Muscle layer of duodenum (tissue), 2 donors: ENCODE results near the gene RNH1.

Source experiments
- H3K27ac ChIP-seq: one replicate; pipeline ENCODE4 v1.7.0; 2013; ENCODE audit warnings: mild to moderate bottlenecking, low read length
- H3K27me3 ChIP-seq: one replicate; pipeline ENCODE4 v1.7.0; 2013; ENCODE audit warnings: low read depth, mild to moderate bottlenecking, control low read depth, low read length
- H3K36me3 ChIP-seq, 2 donors: one replicate each; pipeline ENCODE4 v1.7.0; 2013; ENCODE audit warnings: low read length in 2 of 2, control low read depth in 1 of 2, mild to moderate bottlenecking in 1 of 2; ENCODE audit not compliant: insufficient read depth in 2 of 2, control insufficient read depth in 1 of 2
- H3K4me1 ChIP-seq, 2 donors: one replicate each; pipeline ENCODE4 v1.7.0; 2013; ENCODE audit warnings: low read length in 2 of 2, mild to moderate bottlenecking in 2 of 2, control low read depth in 1 of 2, moderate library complexity in 1 of 2; ENCODE audit not compliant: insufficient read depth in 2 of 2, control insufficient read depth in 1 of 2
- H3K4me3 ChIP-seq, 2 donors: one replicate each; pipeline ENCODE4 v1.7.0; 2013; ENCODE audit warnings: low read length in 2 of 2, low read depth in 1 of 2, mild to moderate bottlenecking in 1 of 2
- H3K9me3 ChIP-seq, 2 donors: one replicate each; pipeline ENCODE4 v1.7.0; 2013; ENCODE audit warnings: low read length in 2 of 2, control low read depth in 1 of 2, mild to moderate bottlenecking in 1 of 2; ENCODE audit not compliant: control insufficient read depth in 1 of 2
- donor health status: healthy.

Gene RNH1

DNA sequence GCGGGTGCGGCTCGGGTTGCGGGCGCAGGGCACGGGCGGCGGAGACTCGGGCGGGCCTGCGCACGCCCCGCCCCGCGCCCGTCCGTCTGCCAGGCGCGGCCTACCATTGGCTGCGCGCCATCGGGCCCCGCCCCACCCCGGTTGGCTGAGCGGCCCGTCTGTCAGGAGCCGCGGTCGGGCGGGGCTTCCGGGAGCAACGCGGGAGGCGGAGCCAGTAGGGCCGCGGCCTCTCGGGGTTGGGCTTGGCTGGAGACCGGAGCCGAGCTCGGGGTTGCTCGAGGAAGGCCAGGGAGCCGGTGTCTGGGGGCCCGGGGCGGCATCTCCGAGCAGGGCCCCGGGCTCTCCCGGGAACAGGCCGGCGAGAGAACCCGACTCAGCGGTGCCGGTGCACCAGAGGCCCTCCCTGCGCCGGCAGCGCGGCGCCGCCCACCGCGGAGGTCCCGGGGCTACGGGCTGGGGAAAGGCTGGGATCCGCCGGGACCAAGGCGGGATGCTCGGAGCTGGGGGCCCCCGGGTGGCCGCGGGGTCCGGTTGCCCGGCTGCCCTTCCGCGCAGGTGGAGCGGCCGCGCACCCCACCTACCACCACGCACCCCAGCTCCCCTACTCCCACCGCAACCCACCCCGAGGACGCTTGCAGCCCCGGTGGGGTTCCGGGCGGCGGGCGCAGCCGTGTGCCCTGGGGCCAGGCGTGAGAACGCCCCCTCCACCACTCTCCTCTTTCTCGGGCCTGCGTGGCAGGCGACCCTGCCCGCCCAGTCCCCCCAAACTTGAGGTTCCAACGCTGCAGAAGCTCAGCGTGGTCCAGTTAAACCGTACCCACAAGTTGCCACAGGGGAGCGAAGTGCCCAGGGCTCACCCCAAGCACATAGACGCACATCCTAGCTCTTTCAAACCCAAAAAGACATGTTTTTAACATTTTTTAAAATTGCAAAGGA is 28.7 kb upstream of the RNH1 start, which contains the start of gene HRAS:
Gene HRAS, minus strand, starts transcription at position 58 of the 936 bp plus-strand sequence.
- peak within 1 kb of the TSS; percentile 62 to 88 for H3K4me3 ChIP-seq
- no peaks in the 10 kb centered on the region for H3K27me3 ChIP-seq
- H3K27ac ChIP-seq = no peak within 1 kb of the TSS
- peaks cover 0 to 30% of the 10 kb centered on the region in 2 donors for H3K4me1 ChIP-seq
- no peaks in the 10 kb centered on the region for H3K9me3 ChIP-seq
- H3K36me3 ChIP-seq = peaks cover 0 to 27% of the 10 kb centered on the region in 2 donors

DNA sequence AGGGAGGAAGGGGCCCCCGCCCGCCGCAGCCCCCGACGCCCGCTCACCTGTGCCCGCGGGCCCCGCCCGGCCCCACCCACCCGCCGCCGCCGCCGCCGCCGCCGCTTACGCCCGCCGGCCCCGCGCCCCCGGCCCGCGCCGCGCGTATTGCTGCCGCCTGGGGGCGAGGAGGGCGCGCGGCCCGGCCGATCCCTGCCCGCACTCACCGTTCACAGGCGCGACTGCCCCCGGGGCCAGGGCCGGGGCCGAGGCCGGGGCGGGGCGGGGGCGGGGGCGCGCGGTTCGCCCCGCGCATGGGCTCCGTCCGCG is 28.1 kb upstream of the RNH1 start:
- Histone ChIP-seq H3K4me3 (peak overlapping the region in 1 of 2 donors; percentile 88), H3K27me3 (no peaks in the 10 kb centered on the region), H3K36me3 (peaks cover 0 to 27% of the 10 kb centered on the region in 2 donors), H3K4me1 (peaks cover 0 to 30% of the 10 kb centered on the region in 2 donors), H3K27ac (no peak overlapping the region), H3K9me3 (no peaks in the 10 kb centered on the region)

DNA sequence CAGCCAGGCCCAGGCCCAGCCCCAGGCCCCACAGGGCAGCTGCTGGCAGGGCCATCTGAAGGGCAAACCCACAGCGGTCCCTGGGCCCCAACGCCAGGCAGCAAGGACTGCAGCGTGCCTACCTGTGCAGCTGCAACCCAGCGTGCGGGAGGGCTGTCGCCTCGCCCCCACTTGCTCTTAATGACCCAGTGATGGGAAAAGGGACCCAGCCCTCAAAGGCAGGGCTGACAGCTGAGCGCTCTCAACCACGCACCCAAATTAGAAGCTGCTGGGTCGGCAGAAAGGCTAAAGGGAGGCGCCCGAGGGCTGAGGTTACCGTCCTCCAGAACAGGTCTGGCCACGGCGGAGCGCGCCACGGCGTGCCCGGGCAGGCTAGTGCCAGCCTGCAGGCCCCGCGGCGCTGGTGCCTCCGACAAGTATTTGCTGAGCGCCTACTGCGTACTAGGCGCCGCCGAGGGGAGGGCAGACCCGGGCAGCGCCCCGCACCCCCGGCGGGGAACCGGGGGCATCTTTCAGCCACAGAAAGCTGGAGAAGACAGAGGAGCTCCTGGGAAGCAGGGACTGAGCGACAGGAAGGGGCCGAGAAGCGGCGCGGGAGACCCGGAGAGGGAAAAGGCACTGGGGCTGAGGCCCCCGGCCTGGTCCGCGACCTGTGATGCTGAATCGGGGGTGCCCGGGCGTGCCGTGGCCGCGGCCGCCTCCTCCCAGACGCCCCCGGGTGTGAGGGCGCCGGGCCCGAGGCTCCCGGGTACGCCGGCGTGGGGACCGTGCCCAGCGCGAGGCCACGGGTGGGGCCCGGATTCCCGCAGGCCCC is 27.6 kb upstream of the RNH1 start:
- Histone ChIP-seq H3K36me3 (peaks cover 0 to 27% of the 10 kb centered on the region in 2 donors), H3K27ac (no peak overlapping the region), H3K9me3 (no peaks in the 10 kb centered on the region), H3K4me1 (peaks cover 0 to 30% of the 10 kb centered on the region in 2 donors), H3K4me3 (peak overlapping the region; percentile 62 to 88), H3K27me3 (no peaks in the 10 kb centered on the region)

DNA sequence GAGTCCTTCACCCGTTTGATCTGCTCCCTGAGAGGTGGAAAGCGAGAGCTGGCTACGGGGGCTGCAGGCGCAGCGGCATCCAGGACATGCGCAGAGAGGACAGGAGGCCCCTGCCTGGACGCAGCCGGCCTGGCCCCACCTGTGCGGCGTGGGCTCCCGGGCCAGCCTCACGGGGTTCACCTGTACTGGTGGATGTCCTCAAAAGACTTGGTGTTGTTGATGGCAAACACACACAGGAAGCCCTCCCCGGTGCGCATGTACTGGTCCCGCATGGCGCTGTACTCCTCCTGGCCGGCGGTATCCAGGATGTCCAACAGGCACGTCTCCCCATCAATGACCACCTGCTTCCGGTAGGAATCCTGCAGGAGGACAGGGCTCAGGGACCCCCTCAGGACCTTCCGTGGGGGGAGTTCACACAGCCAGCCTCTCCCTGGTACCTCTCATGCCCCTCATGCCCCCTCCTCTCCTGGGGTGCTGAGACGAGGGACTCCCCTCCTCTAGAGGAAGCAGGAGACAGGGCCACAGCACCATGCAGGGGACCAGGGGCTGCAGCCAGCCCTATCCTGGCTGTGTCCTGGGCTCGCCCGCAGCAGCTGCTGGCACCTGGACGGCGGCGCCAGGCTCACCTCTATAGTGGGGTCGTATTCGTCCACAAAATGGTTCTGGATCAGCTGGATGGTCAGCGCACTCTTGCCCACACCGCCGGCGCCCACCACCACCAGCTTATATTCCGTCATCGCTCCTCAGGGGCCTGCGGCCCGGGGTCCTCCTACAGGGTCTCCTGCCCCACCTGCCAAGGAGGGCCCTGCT is 26.7 kb upstream of the RNH1 start:
- no peak overlapping the region for H3K27ac ChIP-seq
- peaks cover 0 to 30% of the 10 kb centered on the region in 2 donors for H3K4me1 ChIP-seq
- H3K4me3 ChIP-seq = peak overlapping the region in 1 of 2 donors; percentile 88

DNA sequence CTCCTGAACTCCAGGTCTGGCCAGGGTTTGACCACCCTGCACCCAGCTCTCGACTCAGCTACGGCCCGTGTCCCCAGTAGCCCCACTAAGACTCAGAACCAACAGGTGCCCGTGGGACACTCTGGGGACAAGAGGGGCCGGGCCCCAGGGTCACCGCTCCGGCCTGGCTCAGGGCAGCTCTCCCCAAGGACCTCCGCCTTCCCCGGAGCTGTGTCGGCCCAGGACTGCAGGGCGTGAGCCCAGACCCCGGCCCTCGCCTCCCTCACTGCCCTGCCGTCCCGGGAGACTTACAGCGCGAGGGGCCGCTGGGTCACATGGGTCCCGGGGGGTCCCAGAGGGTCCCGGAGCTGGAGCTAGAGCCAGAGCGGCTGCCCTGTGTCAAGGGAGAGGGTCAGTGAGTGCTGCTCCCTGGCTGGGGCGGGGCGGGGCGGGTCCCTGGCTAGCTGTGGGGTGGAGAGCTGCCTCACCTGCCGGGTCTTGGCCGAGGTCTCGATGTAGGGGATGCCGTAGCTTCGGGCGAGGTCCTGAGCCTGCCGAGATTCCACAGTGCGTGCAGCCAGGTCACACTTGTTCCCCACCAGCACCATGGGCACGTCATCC is 26.0 kb upstream of the RNH1 start:
- H3K36me3 ChIP-seq = peaks cover 0 to 27% of the 10 kb centered on the region in 2 donors
- peaks cover 0 to 30% of the 10 kb centered on the region in 2 donors for H3K4me1 ChIP-seq
- no peaks in the 10 kb centered on the region for H3K9me3 ChIP-seq
- H3K27ac ChIP-seq = no peak overlapping the region
- no peaks in the 10 kb centered on the region for H3K27me3 ChIP-seq
- H3K4me3 ChIP-seq = no peak overlapping the region

More for the DNA sequence above, 26.7 kb upstream of the RNH1 start:
- Histone ChIP-seq H3K36me3 (peaks cover 0 to 27% of the 10 kb centered on the region in 2 donors), H3K9me3 (no peaks in the 10 kb centered on the region), H3K27me3 (no peaks in the 10 kb centered on the region)

DNA sequence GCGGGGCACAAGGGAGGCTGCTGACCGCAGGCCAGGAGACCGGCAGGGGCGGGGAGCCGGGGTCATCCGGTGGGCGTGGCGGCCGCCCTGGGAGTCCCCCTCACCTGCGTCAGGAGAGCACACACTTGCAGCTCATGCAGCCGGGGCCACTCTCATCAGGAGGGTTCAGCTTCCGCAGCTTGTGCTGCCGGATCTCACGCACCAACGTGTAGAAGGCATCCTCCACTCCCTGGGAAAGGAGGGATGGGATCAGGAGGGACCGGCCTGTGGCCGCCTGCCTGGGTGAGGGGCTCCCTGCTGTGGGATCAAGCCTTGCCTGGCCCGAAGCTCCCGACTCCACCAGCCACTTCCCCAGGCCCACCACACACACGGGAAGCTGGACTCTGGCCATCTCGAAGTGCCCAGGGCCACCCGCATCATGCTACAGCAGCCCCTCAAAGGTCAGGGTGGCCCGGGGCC is 25.5 kb upstream of the RNH1 start:
- Histone ChIP-seq H3K27ac (no peak overlapping the region), H3K27me3 (no peaks in the 10 kb centered on the region), H3K4me1 (peaks cover 0 to 26% of the 10 kb centered on the region in 2 donors), H3K36me3 (peaks cover 0 to 27% of the 10 kb centered on the region in 2 donors), H3K9me3 (no peaks in the 10 kb centered on the region), H3K4me3 (no peak overlapping the region)

DNA sequence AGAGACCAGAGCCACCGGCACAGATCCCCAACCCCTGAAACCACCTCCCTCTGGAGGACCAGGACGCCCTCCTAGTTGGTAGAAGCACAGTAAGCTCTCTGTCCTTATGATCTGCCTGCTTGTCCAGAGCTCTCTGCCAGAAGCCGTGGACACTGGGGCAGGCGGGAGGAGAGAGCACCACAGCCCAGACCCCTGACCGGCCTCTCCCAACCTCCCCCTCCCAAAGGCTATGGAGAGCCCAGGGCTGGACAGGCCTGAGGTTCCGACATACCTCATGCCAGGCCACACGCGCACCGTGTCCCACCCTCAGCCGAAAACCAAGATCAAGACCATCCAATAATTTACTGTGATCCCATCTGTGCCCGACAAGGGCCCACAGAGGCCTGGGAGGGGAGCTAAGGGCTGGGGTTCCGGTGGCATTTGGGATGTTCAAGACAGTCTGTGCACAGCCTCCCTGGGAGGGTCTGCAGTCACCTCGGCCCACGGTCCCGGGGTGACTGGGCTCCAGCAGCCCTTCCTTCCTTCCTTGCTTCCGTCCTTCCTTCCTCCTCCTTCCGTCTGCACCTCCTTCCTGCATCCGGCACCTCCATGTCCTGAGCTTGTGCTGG is 25.0 kb upstream of the RNH1 start:
- Histone ChIP-seq H3K27ac (no peak overlapping the region), H3K4me3 (no peak overlapping the region), H3K36me3 (peaks cover 0 to 27% of the 10 kb centered on the region in 2 donors), H3K9me3 (no peaks in the 10 kb centered on the region), H3K4me1 (peaks cover 0 to 21% of the 10 kb centered on the region in 2 donors), H3K27me3 (no peaks in the 10 kb centered on the region)

DNA sequence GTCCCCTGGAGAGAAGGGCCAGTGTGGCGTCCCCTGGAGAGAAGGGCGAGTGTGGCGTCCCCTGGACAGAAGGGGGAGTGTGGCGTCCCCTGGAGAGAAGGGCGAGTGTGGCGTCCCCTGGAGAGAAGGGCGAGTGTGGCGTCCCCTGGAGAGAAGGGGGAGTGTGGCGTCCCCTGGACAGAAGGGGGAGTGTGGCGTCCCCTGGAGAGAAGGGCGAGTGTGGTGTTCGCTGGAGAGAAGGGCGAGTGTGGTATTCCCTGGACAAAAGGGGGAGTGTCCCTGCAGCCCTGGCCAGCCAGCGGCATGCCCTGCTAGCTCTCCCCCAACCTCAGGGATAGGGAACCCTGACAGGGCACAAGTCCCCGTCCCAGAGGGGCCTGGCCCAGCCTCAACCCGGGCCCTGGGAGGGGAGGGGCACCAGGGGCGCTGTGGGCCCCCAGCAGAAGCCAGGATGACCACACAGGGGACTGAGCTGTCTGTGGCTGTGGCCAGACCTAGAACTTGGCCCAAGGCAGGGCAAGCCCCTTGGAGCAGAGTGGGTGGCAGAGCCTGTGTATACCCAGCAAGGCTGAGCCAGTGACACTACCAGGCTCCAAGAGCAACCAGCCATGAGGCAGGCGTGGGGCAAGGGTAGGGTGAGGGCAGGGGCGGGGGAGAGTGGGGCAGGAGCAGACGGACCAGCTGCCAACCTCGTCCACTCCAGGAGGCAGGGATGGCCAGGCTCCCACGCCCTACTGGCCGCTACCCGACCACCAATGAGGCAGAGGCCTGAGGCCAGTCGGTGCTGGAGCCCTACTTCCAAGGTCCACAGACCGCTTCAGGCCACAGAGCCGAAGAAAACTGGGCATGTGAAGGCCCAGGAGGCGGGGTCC is 24.2 kb upstream of the RNH1 start:
- Histone ChIP-seq H3K4me3 (no peak overlapping the region), H3K4me1 (peaks cover 0 to 16% of the 10 kb centered on the region in 2 donors), H3K27me3 (no peaks in the 10 kb centered on the region), H3K9me3 (no peaks in the 10 kb centered on the region), H3K36me3 (peaks cover 0 to 27% of the 10 kb centered on the region in 2 donors), H3K27ac (no peak overlapping the region)

DNA sequence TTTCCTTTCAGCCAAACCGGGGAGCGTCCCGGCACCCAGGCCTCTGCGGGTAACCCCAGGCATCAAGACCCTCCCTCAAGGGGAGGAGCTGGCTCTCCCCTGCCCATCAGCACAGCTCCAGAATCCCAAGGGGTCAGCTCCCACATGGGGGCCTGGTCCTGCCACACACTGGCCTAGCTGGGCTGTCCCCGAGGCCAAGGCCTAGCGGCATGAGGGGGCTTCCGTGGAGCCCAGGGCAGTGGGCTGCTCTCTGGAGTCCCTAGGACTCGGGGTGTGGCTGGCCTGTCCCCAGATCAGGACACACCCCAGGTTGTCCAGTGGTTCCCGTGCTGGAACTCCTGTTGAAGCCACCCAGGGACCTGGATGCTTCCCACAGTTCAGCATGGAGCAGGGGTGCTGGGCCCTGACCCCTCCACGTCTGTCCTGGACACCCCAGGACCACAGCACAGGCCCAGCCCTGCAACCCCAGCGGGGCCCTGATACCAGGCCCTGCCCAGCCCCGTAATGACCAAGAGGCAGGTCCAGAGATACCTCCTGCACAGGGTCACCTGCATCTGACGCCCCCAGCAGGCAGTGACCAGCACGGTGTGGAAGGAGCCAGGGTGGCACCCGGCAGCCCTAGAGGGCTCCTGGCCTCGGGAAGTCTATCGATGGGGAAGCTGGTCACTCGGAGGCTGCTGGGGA is 22.8 kb upstream of the RNH1 start:
- peaks cover 0 to 12% of the 10 kb centered on the region in 2 donors for H3K4me1 ChIP-seq
- H3K36me3 ChIP-seq = peaks cover 0 to 27% of the 10 kb centered on the region in 2 donors

More for the DNA sequence above, 22.8 kb upstream of the RNH1 start:
- Histone ChIP-seq H3K27me3 (no peaks in the 10 kb centered on the region), H3K9me3 (no peaks in the 10 kb centered on the region), H3K27ac (no peak overlapping the region), H3K4me3 (no peak overlapping the region)
